Stimulated activated CD4-positive, alpha-beta T cell treated with anti-CD3 and anti-CD28 coated beads, Interleukin-1b, Interleukin-23, amount 100 ng/mL, for 24 hours (primary cell): ENCODE results near the gene PAXIP1.
A peak's percentile ranks its signal among the peaks of the same experiment; 100 is the strongest.

Experiments
- DNase-seq, 4 experiments: peaks; one replicate each; pipeline ENCODE4 v3.0.0-alpha.2; 2020; ENCODE audit warnings: low read depth in 4 of 4, low spot score in 1 of 4

PAXIP1 gene

DNA sequence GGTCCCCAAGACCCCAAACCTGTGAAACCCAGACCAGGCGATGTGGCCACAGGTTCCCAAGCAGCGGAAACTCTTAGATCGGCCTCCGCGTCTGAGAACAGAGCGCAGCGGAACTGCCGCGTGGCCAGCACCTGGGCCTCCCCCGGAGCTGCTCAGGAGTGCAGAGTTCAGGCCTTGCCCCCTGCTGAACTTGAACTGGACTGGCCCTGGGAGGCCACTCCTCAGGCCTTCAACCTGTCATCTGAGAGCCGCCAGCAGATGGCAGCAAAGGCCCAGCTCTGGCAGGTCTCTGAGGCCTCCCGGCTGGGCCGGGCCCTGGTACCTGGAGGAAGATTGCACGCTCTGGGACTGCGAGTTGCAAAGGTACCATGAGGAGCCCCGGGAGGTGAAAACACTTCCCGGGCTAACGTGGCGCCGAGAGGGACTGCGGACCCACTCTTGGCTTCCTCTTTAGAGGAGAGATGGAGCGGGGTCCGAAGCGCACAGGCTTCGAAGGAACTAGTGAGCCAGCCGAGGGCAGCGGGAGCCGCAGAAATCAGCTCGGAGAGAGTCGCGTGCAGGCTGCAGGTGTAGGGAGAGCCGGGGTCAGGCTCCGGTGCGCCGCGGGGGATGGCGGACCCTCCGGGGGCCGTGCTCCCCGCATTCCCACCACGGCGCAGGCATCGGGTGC, 89.2 kb downstream of the PAXIP1 start:
- peak; percentile 79 to 90 (median 85) for DNase-seq

DNA sequence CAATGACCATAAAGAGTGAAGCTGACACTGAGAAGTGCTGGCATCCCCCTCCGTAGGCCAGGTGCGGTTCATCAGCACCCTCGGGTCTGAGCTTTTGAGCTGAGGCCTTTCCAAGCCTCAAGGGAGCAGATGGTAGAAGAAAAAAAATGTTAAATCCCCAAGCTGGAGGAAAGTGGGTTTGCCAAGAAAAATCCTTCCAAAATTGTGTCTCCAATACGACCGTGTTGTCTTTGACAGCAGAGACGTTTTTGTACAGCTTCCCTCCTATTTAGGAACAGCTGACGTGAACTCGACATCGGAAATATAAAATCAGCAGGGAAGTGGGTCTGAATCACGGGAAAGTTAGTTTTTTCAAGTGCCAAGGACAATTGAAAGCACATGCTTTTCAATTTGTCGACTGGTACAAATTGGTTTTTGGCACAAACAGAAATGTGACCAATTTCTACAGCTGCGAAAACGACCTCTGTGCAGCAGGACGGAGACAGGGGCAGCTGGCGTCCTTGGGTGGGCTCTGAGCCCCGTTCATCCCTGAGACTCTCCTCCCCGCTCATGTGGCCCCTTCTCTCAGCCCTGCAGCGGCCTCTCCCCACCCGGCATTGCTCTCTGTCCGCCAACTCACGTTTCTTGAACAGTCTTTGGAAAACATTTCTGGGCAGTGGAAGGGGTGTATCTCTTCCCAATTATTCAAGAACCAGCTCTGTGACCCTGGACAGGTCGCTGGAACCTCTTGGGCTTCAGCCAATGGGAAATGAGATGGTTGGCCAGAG, 89.9 kb downstream of the PAXIP1 start:
- no peak for DNase-seq

DNA sequence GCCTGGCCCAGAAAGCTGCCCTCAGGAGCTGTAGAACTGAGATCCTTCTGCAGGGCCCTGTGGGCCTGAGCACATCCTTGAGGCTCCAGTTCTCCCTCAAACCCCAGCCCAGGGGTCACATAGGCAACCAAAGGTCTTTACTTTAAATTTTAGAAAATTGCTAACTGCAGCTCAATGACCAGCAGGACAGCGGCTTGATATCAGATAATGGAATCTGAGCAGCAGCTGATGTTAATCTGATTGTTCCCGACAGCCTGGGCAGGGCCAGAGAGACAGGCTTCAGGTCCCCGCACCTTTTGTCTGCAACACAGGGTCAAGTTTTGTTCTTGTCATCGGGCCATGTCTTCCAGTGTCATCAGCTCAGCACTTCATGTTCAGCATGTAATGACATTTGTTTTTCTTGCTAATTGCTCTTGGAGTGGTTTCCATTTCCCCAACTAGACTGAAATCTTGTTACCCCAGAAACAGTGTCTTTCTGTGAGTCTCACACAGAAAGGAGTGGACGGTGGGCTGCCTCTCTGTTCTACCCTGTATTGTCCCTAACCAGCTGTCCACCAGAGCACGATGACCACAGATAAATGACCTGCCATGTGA, 91.0 kb downstream of the PAXIP1 start:
- no peak for DNase-seq

DNA sequence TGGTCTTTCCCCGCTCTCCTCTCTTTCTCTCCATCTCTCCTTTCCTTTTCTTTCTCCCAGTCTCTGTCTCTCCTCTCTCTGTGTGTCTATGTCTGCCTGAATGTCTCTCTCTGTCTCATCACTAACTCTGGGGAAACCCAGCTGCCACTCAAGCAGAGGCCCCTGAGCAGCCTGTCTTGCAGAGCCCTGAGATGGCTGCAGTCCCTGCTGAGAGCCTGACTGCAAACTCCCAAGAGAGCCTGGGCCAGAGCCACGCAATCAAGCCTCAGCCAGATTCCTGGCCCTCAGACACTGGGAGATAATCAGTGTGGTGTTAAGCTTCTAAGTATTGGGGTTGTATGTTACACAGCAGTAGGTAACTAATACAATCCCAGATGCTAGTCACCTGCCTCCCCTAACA, 91.5 kb downstream of the PAXIP1 start:
- no peak for DNase-seq

DNA sequence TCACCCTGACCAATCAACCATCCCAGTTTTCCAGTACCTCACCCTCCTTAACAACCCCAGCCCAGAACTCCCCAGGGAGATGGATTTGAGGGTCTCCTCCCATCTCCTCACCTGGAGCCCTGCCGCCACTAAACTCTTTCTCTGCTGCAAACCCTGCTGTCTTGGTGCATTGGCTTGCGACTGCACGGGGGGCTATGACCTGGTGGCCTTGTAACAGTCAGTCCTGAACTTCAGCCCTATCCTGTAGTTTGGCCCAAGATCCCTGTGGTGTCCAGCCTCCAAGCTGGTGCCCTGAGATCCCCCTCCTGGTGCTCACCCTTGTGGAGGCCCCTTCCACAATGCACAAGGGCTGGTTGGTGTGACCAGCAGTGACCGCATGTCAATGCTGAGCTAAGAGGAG, 91.9 kb downstream of the PAXIP1 start:
- DNase-seq, result no peak

DNA sequence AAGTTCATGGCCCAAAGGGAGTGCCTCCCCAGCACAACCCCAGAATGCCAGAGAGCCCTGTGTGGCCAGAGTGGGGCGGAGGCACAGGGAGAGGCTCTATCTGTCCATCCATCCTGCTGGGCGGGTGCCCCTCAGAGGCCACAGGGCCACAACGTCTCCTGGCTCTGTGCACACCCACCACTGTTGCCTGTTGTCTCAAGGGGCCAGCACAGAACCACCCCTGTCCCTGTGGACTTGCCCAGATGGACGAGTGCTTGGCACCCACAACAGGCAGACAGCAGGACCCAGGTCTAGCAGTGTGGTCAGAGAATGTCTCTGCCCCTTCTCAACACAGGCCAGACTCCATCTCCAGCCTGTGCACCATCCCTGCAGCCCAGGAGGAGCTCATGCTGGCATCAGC, 92.8 kb downstream of the PAXIP1 start:
- no peak for DNase-seq

DNA sequence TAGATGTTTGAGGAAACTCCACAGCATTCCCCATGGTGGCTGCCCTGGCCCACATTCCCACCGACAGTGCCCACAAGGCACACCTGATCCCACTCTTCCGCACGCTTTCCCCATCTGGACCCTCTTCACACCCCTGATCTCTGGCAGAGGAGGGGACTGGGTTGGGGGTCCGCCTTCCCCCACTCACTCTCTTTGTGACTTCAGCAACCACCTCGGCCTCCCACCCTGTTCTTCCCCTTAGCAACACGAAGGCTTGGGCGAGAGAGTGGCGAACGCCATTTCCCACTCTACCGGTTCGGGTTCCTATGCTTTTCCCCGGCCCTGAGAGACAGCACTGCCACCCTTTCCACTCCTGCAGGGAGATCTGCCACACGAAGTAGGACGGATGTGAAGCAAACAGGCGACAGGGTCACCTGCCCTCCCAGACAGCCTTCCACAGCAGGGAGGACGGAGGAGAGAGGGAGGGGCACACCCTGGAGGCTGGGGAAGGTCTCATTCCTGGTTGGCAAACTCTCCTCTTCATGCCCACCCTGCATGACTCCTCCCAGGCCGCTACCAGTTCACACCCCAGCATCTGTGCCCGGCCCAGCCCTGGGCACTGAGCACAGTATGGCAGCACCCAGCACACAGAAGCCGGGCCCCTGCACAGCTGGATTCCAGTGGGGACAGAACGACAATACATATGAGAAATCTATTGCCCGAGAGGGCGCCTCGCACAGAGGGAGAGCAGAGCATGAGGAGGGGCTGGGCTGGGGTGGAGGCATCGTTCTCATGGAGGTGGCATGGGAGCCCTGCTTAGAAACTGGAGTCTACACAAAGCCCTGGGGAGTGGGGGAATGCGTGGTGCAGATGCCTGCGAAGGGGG, 93.5 kb downstream of the PAXIP1 start:
- DNase-seq, result no peak

DNA sequence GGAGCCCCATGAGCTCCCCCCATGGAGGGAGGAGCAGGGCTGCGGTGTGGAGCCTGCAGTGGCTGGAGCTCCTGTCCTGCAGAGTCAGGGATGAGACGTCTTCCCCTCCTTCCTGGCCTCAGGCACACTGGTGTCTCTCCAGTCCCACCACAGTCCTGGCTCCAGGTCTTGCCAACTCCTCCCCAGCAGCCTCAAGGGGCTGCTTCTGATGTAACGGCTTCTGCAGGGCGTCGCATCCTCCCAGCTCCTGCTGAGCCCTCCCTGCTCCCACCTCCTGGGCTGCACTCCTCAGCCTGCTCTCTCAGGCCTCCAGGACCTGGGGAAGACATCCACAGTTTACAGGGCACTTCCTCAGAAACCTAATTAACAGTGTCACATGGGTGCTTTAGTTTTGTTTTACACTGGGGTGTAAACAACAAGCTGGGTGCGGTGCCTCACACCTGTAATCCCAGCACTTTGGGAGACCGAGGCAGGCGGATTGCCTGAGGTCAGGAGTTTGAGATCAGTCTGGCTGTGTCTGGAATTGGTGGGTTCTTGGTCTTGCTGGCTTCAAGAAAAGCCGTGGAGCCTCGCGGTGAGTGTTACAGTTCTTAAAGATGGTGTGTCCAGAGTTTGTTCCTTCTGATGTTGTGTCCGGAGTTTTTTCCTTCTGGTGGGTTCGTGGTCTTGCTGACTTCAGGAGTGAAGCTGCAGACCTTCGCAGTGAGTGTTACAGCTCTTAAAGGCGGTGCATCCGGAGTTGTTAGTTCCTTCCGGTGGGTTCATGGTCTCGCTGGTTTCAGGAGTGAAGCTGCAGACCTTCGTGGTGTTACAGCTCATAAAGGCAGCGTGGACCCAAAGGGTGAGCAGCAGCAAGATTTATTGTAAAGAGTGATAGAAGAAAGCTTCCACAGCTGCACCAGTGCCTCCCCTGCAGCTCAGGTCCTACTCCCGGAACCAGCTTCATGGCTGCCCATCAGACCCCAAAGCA, 95.0 kb downstream of the PAXIP1 start:
- DNase-seq, result no peak

DNA sequence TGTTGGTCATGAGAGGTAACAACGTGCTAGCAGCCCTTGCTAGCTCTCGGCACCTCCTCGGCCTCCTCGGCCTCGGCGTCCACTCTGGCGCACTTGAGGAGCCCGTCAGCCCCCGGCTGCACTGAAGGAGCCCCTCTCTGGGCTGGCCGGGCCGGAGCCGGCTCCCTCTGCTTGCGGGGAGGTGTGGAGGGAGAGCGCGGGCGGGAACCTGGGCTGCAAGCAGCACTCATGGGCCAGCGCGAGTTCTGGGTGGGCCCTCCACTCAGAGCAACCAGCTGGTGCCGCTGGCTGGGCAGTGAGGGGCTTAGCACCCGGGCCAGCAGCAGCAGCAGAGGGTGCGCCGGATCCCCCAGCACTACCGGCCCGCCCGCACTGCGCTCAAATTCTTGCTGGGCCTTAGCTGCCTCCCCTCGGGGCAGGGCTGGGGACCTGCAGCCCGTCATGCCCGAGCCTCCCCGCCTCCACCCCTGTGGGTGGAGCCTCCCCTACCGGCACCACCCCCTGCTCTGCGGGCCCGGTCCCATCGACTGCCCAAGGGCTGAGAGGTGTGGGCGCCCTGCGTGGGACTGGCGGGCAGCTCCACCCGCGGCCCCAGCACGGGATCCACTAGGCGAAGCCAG, 96.1 kb downstream of the PAXIP1 start:
- DNase-seq, result no peak

DNA sequence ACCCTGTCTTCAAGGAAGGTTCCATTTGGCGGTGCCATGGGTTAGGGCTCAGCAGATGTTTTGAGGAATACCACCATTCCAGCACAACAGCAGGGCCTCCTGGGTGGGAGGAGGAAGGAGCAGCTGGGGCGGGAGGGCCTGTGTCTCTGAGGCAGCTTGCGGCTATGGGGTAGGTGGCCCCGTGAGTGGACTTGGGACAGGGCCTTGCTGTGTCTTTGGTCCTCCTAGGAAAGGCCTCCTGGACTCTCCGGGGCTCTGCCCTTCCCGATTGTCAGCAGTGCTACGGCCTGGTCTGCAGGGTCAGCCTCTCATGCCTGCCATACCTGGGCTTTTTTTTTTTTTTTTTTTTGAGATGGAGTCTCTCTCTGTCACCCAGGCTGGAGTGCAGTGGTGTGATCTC, 96.7 kb downstream of the PAXIP1 start:
- no peak for DNase-seq

DNA sequence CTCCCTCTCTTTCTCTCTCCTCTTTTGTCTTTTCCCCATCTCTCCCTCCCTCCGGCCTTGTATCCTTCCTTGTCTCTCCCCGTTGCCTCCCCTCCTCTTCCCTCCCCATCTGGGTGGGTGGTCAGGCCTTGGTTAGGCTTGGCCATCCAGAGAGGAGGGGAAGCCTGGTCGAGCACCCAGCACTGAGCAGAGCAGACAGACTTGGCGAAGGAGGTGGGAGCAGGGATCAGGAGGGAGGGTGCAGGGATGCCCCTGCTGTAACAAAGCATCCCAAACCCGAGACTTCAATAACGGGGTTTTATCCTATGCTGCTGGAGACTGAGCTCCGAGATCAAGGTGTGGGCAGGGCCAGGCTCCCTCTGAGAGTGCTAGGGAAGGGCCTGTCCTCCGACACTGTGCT, 97.3 kb downstream of the PAXIP1 start:
- no peak for DNase-seq

DNA sequence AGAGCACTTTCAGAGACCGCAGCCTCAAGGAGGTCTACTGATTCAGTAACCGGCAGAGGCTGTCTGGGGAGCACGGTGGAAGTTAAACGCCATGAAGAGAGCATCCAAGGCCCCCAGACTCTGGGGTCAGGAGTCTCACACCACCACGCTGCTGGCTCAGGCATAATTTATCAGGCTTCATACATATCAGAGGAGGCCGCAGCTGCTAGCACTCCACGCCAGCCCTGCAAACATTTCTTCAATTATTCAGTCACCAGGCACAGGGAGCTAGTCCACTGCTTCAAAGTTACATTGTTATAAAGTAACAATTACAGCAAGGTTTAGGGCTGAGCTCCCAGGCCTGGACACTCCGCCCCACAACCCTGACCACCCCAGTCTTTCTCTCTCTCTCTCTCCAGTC, 97.8 kb downstream of the PAXIP1 start:
- no peak for DNase-seq

DNA sequence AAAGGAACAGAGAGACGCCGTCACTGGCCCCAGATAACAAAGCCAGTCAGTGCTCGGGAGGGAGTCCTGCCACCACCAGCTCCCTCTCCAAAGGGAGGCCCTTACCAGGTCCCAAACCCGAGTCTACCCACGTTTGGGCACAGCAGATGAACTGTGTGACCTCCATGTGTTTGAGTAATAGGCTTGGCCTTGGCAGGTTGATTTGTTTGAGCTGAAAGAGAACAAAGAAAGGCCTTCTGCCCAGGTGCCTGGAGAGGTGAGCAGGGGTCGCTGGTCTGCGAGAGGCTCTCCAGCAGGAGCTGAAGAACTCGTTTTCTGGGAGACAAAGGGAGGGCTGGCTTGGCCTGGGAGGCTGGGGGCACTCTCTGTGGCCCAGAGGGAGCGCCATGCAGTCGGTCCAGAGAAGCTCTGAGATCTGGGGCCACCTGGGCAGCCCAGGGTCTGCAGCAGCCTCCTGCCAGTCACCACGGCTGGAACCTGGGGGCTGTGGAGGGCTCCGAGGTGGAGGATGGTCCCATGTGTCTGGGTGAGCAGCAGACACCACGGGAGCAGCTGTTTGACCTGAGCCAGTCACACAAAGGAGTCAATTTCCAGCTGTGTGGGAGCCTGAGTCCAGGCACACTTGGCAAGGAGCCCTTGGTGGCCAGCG, 99.7 kb downstream of the PAXIP1 start:
- no peak for DNase-seq

DNA sequence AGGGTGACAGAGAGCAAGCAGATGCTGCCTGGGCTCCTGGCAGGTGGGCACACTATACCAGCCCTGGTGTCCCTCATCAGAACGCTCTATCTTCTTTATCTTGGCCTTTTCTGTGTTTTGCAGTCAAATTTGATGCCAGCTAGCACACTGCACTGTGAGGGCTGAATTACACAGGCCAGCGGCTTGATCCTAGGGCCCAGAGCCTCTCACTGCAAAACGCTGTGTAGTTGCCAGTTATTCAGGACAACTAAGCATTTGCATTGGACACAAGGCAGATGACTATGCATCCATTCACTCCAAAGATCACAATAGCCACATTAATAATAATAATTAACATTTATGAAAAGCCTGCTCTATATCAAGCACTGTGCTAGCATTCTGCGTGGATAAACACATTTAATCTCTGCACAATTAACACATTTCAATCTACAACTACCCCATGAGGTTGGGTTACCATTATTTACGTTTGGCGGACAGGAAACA, 100.3 kb downstream of the PAXIP1 start:
- no peak for DNase-seq

DNA sequence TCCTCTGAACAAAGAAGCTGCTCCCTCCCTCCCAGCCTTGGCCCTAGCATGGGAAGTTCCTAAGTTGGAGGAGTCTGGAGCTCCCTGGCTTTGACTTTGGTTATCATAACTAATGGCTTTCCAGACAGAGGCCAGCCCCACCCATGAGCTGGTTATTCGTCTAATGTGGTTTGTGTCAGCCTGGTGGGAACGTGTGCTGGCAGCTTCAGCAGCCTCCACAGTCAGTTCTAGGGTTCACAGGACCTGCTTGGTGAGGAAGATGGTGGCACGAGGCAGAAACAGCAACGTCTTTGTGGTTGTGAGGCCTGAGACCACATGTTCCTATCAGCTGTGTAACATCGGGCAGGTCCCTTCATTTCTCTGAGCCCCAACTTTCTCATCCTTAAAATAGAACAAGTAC, 103.1 kb downstream of the PAXIP1 start:
- DNase-seq, result no peak

DNA sequence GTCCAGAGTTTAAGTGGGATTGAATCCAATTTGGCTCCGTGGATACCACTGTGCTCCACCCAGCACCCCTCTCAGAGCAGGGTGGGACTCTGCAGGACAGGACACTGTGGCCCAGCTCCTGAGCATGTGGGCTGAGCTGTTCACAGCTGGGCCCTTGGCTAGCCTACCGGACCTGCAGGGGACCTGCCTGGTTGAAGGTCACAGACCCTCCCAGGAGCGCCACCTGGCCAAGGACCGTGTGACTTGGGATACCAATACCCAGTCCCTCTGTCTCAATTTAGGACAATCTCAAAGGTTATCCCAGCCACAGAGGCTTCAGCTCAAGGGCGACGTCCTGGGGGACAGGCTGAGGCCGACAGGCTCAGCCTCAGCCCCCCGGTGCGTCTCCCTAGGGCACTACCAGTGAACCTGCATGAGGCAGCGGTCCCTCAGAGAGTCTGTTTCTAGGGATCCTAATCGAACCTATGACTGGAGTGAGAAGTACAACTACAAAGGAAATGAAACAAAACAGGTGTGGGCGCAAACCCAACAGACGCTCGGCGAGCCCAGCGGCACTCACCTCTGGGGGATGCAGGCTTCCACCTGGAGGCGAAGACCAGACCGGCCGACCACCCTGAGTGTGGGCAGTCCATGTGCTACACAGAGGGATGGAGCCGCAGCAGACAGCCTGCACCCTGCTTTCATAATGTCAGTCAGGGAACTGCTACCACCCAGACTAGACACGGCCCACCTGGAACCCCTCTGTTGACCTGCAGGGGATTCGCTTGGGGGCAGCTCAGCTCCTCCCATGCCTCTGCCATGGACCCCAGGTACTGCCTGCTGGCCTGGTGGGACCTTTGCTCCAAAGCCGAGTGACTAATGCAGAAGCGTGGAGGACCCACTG, 103.7 kb downstream of the PAXIP1 start:
- no peak for DNase-seq

DNA sequence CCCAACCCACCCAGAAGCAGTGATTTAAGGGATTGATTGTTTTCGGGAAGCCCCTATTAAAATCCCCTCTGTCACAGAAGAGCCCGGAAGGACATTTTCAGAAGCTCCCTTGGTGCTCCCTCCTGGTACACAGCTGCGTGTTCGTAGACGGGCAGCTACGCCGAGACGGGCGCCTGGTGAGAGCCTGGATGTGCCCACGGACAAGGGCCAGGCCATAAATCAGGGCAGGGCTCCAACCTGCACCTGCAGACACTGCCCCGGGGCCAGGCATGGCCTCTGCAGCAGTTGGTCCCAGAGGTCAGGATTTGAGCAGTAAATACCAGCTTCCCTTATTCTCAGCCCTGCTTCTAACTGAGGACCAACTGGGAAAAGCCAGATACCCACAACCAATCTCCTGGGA, 106.8 kb downstream of the PAXIP1 start:
- no peak for DNase-seq
